ENCODE results near the gene AP1M1.

Gene AP1M1

DNA sequence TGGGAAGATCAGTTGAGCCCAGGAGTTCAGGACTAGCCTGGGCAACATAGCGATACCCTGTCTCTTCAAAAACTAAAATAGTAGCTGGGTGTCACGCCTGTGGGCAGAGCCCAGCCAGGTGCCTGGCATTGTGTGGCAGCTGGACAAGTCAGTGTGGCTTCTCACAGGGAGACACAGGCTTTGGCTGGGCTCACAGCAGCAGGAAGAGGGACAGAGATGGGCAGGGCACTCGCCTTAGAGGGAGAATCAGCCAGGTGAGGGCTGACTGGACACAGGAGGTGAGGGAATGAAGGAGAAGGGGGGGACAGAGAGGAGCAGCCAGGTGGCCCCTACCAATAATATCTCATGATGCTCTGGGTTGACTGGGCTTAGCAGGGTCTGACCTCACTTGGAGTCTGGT lies 9.2 kb upstream of the AP1M1 start:
- Histone ChIP-seq H3K27me3 (ENCODE audit: control insufficient read depth, insufficient read depth, low read length) (no peaks in the 10 kb centered on the region), H3K36me3 (ENCODE audit: insufficient read depth, low read length) (peaks cover 52% of the 10 kb centered on the region), H3K4me2 (ENCODE audit: low read length) (no peak overlapping the region), H3K9me3 (replicated peaks; ENCODE audit: low read length) (no peaks in the 10 kb centered on the region), H3K4me3 (ENCODE audit: low read length) (no peak overlapping the region), H3K4me1 (ENCODE audit: control insufficient read depth, insufficient read depth, low read length) (peaks cover 6% of the 10 kb centered on the region), H3K9ac (ENCODE audit: low read depth, low read length) (no peak overlapping the region)

DNA sequence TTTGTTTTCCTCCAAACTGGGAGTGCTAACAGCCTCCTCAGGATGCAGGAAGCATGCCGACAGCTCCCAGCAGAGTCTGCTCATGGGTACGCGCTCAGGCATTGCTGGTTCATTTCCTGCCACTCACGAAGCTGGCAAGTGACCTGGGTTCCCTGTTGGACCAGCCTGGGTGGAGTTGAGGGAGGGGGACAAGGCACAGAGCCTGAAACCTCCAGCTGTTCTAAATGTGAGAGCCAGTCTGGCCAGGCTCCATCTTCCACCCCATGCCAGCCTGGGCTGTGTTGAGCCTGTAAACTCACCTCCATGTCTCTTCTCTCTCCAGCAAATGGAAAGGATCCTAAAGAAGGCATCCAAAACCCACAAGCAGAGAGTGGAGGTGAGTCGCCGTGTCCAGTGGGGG lies 7.5 kb upstream of the AP1M1 start:
- Histone ChIP-seq H3K4me2 (ENCODE audit: low read length) (no peak overlapping the region), H3K4me1 (ENCODE audit: control insufficient read depth, insufficient read depth, low read length) (peaks cover 6% of the 10 kb centered on the region), H3K36me3 (ENCODE audit: insufficient read depth, low read length) (peaks cover 53% of the 10 kb centered on the region), H3K4me3 (ENCODE audit: low read length) (no peak overlapping the region), H3K27me3 (ENCODE audit: control insufficient read depth, insufficient read depth, low read length) (no peaks in the 10 kb centered on the region), H3K9me3 (replicated peaks; ENCODE audit: low read length) (no peaks in the 10 kb centered on the region), H3K9ac (ENCODE audit: low read depth, low read length) (no peak overlapping the region)

DNA sequence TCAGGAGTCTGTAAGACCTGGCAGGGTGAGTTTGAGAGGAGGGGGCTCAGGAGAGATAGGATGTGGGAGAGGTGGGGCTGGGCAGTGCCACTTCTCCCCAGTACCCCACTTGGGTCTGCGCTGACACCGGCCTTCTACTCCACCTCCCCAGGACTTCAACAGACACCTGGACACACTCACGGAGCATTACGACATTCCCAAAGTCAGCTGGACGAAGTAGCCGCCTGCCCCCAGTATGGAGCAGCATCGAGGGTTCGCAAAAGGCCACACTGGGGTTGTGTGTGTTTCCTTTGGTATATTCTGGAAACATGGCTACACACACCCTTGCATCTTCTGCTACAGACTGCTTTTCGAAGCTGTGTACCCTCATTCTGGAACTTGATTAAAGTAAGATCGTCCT lies 7.0 kb upstream of the AP1M1 start:
- H3K4me1 ChIP-seq (ENCODE audit: control insufficient read depth, insufficient read depth, low read length): peaks cover 11% of the 10 kb centered on the region
- no peak overlapping the region for H3K4me2 ChIP-seq (ENCODE audit: low read length)
- no peak overlapping the region for H3K4me3 ChIP-seq (ENCODE audit: low read length)
- H3K9ac ChIP-seq (ENCODE audit: low read depth, low read length): no peak overlapping the region
- peaks cover 53% of the 10 kb centered on the region for H3K36me3 ChIP-seq (ENCODE audit: insufficient read depth, low read length)
- H3K9me3 ChIP-seq (replicated peaks; ENCODE audit: low read length): no peaks in the 10 kb centered on the region
- no peaks in the 10 kb centered on the region for H3K27me3 ChIP-seq (ENCODE audit: control insufficient read depth, insufficient read depth, low read length)

DNA sequence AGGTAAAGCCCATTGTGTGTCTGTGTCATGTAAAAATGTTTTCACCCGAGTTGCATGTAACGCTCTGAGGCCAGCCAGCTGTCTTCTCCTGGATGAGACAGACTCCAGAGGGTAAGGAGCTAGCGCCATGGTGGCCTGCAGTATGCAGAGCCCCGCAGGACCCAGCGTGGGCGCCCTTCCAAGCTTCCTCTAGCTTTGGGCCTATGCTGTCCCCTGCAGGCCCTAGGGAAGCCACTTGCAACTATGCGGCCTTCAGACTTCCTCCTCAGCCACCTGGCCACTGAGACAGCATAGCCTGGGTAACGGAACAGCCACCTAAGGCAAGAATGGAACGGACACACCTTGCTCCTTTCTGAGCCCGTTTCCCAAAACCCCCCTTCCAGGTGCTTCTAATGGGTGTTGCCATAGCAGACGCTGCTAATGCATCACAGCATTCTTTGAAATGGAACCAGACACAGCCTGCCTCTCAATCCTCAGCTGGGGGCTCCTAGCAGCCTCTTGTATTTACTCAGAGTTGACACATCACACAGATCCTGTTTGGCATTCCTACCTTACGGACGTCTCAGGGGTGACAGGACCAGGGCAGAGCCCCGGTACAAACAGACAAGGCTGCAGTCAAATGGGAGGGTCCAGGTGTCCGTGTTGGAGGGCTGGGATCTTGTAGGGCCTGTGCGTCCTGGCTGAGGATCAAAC lies 6.3 kb upstream of the AP1M1 start:
- H3K4me1 ChIP-seq (ENCODE audit: control insufficient read depth, insufficient read depth, low read length): peaks cover 17% of the 10 kb centered on the region
- H3K9ac ChIP-seq (ENCODE audit: low read depth, low read length): no peak overlapping the region
- no peaks in the 10 kb centered on the region for H3K27me3 ChIP-seq (ENCODE audit: control insufficient read depth, insufficient read depth, low read length)
- H3K4me3 ChIP-seq (ENCODE audit: low read length): no peak overlapping the region
- peaks cover 53% of the 10 kb centered on the region for H3K36me3 ChIP-seq (ENCODE audit: insufficient read depth, low read length)
- no peak overlapping the region for H3K4me2 ChIP-seq (ENCODE audit: low read length)
- H3K9me3 ChIP-seq (replicated peaks; ENCODE audit: low read length): no peaks in the 10 kb centered on the region

DNA sequence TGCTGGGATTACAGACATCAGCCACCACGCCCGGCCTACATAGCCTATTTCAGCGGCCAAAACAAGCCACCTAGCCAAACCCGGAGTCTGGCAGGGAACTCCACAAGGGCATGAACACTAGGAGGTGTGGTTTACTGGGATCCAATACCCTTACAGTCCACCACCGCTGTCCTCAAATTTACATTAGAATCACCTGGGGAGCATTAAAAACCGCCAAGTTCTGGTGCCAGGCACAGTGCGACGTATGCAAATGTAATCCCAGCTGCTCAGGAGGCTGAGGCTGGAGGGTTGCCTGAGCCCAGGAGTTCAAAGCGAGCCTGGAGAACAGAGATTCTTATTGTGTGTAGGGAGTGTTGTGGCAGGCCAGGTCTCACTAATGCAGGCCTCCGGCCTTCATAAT lies 4.2 kb upstream of the AP1M1 start:
- Histone ChIP-seq H3K4me3 (ENCODE audit: low read length) (no peak overlapping the region), H3K4me2 (ENCODE audit: low read length) (no peak overlapping the region), H3K36me3 (ENCODE audit: insufficient read depth, low read length) (peaks cover 40% of the 10 kb centered on the region), H3K4me1 (ENCODE audit: control insufficient read depth, insufficient read depth, low read length) (peaks cover 24% of the 10 kb centered on the region), H3K27me3 (ENCODE audit: control insufficient read depth, insufficient read depth, low read length) (no peaks in the 10 kb centered on the region), H3K9ac (ENCODE audit: low read depth, low read length) (no peak overlapping the region), H3K9me3 (replicated peaks; ENCODE audit: low read length) (no peaks in the 10 kb centered on the region)

DNA sequence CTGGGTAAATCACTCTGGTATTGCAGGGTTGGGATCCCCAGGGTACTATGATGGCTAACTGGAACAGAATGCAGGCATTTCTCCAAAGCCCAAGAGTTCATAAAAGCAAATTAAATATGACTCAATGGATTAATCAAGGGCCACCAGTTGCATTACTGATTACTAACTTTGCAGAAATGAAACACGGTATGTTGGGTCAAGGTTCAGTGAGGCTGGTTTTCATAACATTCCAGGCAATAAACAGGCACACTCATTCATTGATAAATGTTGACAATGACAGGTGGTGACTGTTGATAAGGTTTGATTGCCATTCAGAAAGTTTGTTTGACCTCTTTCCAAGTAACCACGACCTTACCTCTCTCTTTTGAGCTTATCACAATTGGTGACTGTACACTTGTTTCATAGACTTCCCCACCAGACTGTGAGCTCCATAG lies 506 bp upstream of the AP1M1 start:
- Histone ChIP-seq H3K4me1 (ENCODE audit: control insufficient read depth, insufficient read depth, low read length) (peaks cover 41% of the 10 kb centered on the region), H3K4me2 (ENCODE audit: low read length) (peak overlapping the region; percentile 82), H3K9me3 (replicated peaks; ENCODE audit: low read length) (no peaks in the 10 kb centered on the region), H3K4me3 (ENCODE audit: low read length) (peak overlapping the region; percentile 96), H3K9ac (ENCODE audit: low read depth, low read length) (peak overlapping the region; percentile 96), H3K36me3 (ENCODE audit: insufficient read depth, low read length) (peaks cover 18% of the 10 kb centered on the region), H3K27me3 (ENCODE audit: control insufficient read depth, insufficient read depth, low read length) (no peaks in the 10 kb centered on the region)

DNA sequence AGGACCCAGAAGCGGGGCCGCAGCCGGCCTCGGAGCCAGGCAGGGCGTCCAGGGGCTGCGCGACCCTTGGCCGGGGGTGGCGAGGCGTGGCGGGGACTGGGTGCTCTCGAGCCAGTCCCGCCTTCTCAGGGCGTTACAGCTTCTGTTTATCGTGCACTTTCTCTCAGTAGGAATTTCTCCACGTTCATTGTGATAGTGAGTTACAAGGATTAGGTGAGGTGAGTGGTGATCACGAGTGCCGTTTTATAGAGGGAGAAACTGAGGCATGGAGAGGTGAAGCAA lies 600 bp downstream of the AP1M1 start:
- Histone ChIP-seq H3K9ac (ENCODE audit: low read depth, low read length) (peak overlapping the region; percentile 96), H3K36me3 (ENCODE audit: insufficient read depth, low read length) (peaks cover 26% of the 10 kb centered on the region), H3K4me1 (ENCODE audit: control insufficient read depth, insufficient read depth, low read length) (peaks cover 41% of the 10 kb centered on the region), H3K4me3 (ENCODE audit: low read length) (peak overlapping the region; percentile 96), H3K4me2 (ENCODE audit: low read length) (peak overlapping the region; percentile 82), H3K9me3 (replicated peaks; ENCODE audit: low read length) (no peaks in the 10 kb centered on the region), H3K27me3 (ENCODE audit: control insufficient read depth, insufficient read depth, low read length) (no peaks in the 10 kb centered on the region)

DNA sequence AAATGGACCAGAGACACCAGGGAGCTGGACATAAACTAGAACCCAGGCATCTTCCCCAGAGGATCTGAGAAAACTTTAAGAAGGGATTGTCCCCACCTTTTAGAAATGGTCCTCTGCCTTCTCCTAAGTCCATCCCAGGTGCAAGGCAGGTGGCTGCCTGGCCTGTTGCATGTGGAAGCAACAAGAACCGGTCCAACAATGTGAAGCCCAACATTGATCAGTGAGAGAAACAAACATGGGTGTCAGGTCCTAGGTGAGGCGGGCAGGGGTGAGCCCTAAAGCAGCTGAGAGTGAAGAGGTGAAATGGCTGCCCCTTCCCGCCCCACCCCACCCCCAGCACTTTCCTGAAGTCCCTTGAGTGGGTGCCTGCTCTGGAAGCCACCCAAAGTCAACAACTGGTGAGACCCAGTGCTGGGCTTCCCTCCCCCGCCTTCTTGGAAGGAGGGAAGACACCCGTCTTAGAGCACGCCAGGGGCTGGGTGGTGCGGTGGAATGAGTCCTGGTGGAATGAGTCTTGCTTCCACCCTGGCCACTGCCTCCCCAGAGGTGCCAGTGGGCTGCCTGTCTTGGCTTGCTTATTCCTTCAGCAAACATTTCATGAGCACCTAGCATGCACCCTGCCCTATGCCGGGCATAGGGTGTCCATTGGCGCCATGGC lies 1.7 kb downstream of the AP1M1 start:
- Histone ChIP-seq H3K4me1 (ENCODE audit: control insufficient read depth, insufficient read depth, low read length) (peaks cover 41% of the 10 kb centered on the region), H3K27me3 (ENCODE audit: control insufficient read depth, insufficient read depth, low read length) (no peaks in the 10 kb centered on the region), H3K4me3 (ENCODE audit: low read length) (peak overlapping the region; percentile 96), H3K4me2 (ENCODE audit: low read length) (peak overlapping the region; percentile 82), H3K36me3 (ENCODE audit: insufficient read depth, low read length) (peaks cover 32% of the 10 kb centered on the region), H3K9ac (ENCODE audit: low read depth, low read length) (peak overlapping the region; percentile 96), H3K9me3 (replicated peaks; ENCODE audit: low read length) (no peaks in the 10 kb centered on the region)

DNA sequence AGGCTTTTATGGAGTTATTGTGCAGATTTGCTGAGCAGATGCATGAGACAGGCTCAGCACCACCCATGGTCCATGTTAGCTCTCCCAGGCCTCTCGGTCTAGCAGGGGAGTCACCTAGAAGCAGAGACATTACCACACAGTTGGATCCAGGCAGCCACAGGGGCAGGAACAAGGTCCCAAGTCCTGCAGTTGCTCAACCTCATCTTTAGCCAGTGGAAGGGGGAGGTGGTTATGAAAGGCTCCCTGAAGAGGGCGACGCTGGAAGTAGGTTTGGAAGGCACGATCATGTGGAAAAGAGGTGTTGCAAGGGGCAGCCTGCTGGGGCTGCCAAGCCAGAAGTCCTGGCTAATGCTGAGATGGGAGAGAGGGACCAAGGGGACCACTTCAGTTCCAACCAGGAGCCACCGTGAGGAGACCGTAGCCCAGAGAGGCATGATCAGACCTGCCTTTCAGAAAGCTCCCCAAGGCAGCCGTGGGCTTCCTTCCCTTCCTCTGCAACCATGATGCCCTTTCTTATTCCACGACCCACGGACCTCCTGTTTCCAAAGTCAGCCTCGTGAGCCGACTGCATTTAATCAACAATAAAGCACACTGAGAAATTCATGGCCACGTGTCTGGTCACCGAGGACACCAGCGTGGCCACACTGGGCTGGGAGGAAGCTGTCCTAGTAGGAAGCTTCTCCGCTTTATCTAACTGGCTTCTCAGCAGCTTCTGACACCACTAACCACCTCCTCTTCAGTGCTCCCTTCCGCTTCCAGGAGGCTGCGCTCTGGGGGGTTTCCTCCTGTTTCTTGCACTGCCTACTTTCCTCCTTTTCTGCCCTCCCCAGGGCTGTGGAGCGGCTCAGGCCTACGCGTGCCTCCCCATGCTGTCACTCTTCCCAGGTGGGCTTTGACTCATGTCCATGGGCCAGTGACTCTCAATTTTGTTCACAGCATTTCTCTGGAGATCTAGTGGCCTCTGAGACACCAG lies 2.6 kb downstream of the AP1M1 start:
- Histone ChIP-seq H3K4me1 (ENCODE audit: control insufficient read depth, insufficient read depth, low read length) (peaks cover 37% of the 10 kb centered on the region), H3K4me2 (ENCODE audit: low read length) (peak overlapping the region; percentile 82), H3K36me3 (ENCODE audit: insufficient read depth, low read length) (peaks cover 38% of the 10 kb centered on the region)

DNA sequence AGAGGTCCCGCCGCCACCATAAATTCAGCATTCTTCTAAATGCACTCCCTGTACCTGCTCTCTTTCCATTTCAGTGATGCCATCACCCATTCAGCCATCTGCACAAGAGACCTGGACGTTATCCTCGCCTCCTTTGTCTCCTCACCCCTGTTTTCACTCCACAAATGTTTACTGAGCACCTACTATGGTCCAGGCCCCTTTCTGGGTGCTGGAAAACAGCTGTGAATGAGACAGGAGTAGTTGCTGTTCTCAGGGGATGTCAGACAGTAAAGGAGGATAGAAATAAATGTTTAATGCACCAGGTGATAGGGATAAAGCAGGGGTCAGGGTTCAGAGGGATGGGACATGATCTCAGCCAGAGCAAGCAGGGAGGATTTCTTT lies 3.3 kb downstream of the AP1M1 start:
- H3K36me3 ChIP-seq (ENCODE audit: insufficient read depth, low read length): peaks cover 44% of the 10 kb centered on the region
- no peak overlapping the region for H3K9ac ChIP-seq (ENCODE audit: low read depth, low read length)
- no peaks in the 10 kb centered on the region for H3K9me3 ChIP-seq (replicated peaks; ENCODE audit: low read length)
- H3K27me3 ChIP-seq (ENCODE audit: control insufficient read depth, insufficient read depth, low read length): no peaks in the 10 kb centered on the region
- peaks cover 31% of the 10 kb centered on the region for H3K4me1 ChIP-seq (ENCODE audit: control insufficient read depth, insufficient read depth, low read length)
- H3K4me3 ChIP-seq (ENCODE audit: low read length): no peak overlapping the region
- H3K4me2 ChIP-seq (ENCODE audit: low read length): no peak overlapping the region

More for the DNA sequence above, 2.6 kb downstream of the AP1M1 start:
- H3K9me3 ChIP-seq (replicated peaks; ENCODE audit: low read length): no peaks in the 10 kb centered on the region
- H3K27me3 ChIP-seq (ENCODE audit: control insufficient read depth, insufficient read depth, low read length): no peaks in the 10 kb centered on the region
- H3K9ac ChIP-seq (ENCODE audit: low read depth, low read length): no peak overlapping the region
- H3K4me3 ChIP-seq (ENCODE audit: low read length): peak overlapping the region; percentile 96
